A549 (cell line): ENCODE data around the gene USH1C. TPM values are rescaled to one million over a fixed set of nuclear protein-coding genes. Genes with fewer than 3 reads are reported as not detected.
A peak's percentile ranks its signal among the peaks of the same experiment; 100 is the strongest.

Experiments used
- ATAC-seq, 2 experiments: fragments of 200-7000 bp in 1 of 2; fragments of >200 bp in 1 of 2; cut with Nextera tagmentation in 1 of 2; cut with Tn5 transposase in 1 of 2; 3 replicates each; pipeline versions ENCODE4 v1.8.0 to v1.9.1; 2018 to 2020; ENCODE audit warnings: mild to moderate bottlenecking in 1 of 2, moderate library complexity in 1 of 2
- CTCF ChIA-PET: fragments of 300-600 bp; sonication (Branson Sonifier 250); formaldehyde crosslinking; extraction: SDS; loops from one replicate; lab custom pipeline; 2021; ENCODE audit warnings: antibody characterized with exemption, inconsistent platforms; lab: Yijun Ruan, JAX
- POLR2A ChIA-PET: fragments of 350-600 bp; formaldehyde crosslinking; extraction: SDS; loops from one replicate; lab custom pipeline; 2021; ENCODE audit warnings: antibody characterized with exemption, inconsistent platforms; lab: Yijun Ruan, JAX
- DNase-seq, 2 experiments: peaks; one replicate each; pipeline versions ENCODE4 v3.0.0 to v3.0.0-alpha.2; 2011 to 2016; ENCODE audit warnings: low read depth in 1 of 2, low spot score in 1 of 2
- FAIRE-seq: peaks from 2 replicates; lab custom pipeline; 2011; peaks lifted over from hg19 to GRCh38; lab: Jason Lieb, UNC
- H3K27ac ChIP-seq, 2 experiments: fragments of >200 bp; sonication (Bioruptor Twin); formaldehyde crosslinking; 3 replicates each; pipeline ENCODE4 v1.5.1; 2016 to 2017
- H3K4me1 ChIP-seq: fragments of >200 bp; sonication (Bioruptor Twin); formaldehyde crosslinking; 3 replicates; pipeline ENCODE4 v1.6.1; 2016
- H3K4me2 ChIP-seq: fragments of >200 bp; sonication (Bioruptor Twin); formaldehyde crosslinking; 3 replicates; pipeline ENCODE4 v1.6.1; 2016
- H3K4me3 ChIP-seq: fragments of >200 bp; sonication (Bioruptor Twin); formaldehyde crosslinking; 3 replicates; pipeline ENCODE4 v1.5.1; 2016
- H3K9me3 ChIP-seq: fragments of >200 bp; sonication (Bioruptor Twin); formaldehyde crosslinking; 3 replicates; pipeline ENCODE4 v1.6.1; 2016
- BCL3 ChIP-seq: fragments of >200 bp; sonication (Bioruptor Twin); formaldehyde crosslinking; IDR thresholded peaks from 3 replicates; pipeline ENCODE4 v1.6.1; 2016
- BHLHE40 ChIP-seq: IDR thresholded peaks from 2 replicates; pipeline ENCODE4 v1.6.1; 2012; ENCODE audit warnings: low read depth, low read length, inconsistent platforms
- CEBPB ChIP-seq, 2 experiments: fragments of >200 bp in 1 of 2; sonication (Bioruptor Twin) in 1 of 2; formaldehyde crosslinking in 1 of 2; IDR thresholded peaks; 2 replicates each; pipeline ENCODE4 v1.6.1; 2012 to 2016
- CHD2 ChIP-seq: fragments of 150-350 bp; IDR thresholded peaks from 2 replicates; pipeline ENCODE4 v1.6.1; 2014; ENCODE audit warnings: low read length; ENCODE audit not compliant: partially characterized antibody
- E2F6 ChIP-seq: IDR thresholded peaks from 2 replicates; pipeline ENCODE4 v1.6.1; 2012; ENCODE audit warnings: low read depth, borderline replicate concordance
- EHMT2 ChIP-seq: fragments of 200-600 bp; sonication (generic); IDR thresholded peaks from 2 replicates; pipeline ENCODE4 v1.6.1; 2016; ENCODE audit warnings: antibody characterized with exemption, low read depth, mild to moderate bottlenecking, moderate library complexity
- EP300 ChIP-seq, 2 experiments: fragments of >200 bp; sonication (Bioruptor Twin); formaldehyde crosslinking; IDR thresholded peaks; 2 replicates in 1 of 2; 3 replicates in 1 of 2; pipeline ENCODE4 v1.6.1; 2016 to 2017
- FOSB ChIP-seq: fragments of 250-450 bp; sonication (Bioruptor Pico); IDR thresholded peaks from 2 replicates; pipeline ENCODE4 v1.5.0; 2020; ENCODE audit warnings: mild to moderate bottlenecking, moderate library complexity
- FOXS1 ChIP-seq: fragments of 250-450 bp; sonication (Bioruptor Pico); IDR thresholded peaks from 2 replicates; pipeline ENCODE4 v1.5.0; 2020; ENCODE audit warnings: mild to moderate bottlenecking, moderate library complexity
- HDAC2 ChIP-seq: fragments of 200-600 bp; sonication (generic); IDR thresholded peaks from 2 replicates; pipeline ENCODE4 v1.6.1; 2016
- KDM5A ChIP-seq: fragments of 200-600 bp; sonication (generic); IDR thresholded peaks from 2 replicates; pipeline ENCODE4 v1.6.1; 2016; ENCODE audit warnings: antibody characterized with exemption, mild to moderate bottlenecking
- NFE2L2 ChIP-seq: fragments of 150-350 bp; conservative IDR thresholded peaks from 2 replicates; pipeline ENCODE4 v1.6.1; 2014; ENCODE audit warnings: low read length
- NR3C1 ChIP-seq: fragments of >200 bp; sonication (Bioruptor Twin); formaldehyde crosslinking; IDR thresholded peaks from 3 replicates; pipeline ENCODE4 v1.6.1; 2017
- PHF8 ChIP-seq: fragments of 200-600 bp; sonication (generic); IDR thresholded peaks from 2 replicates; pipeline ENCODE4 v1.6.1; 2016; ENCODE audit warnings: low read depth, mild to moderate bottlenecking, antibody characterized with exemption, moderate library complexity, borderline replicate concordance
- POLR2AphosphoS2 ChIP-seq: conservative IDR thresholded peaks from 2 replicates; pipeline ENCODE4 v1.6.1; 2012; ENCODE audit warnings: low read length, improper control_type of control experiment, inconsistent platforms
- REST ChIP-seq: fragments of 200-600 bp; sonication (generic); IDR thresholded peaks from 2 replicates; pipeline ENCODE4 v1.6.1; 2016; ENCODE audit warnings: antibody characterized with exemption, mild to moderate bottlenecking, moderate library complexity
- RFX5 ChIP-seq: fragments of 450-650 bp; IDR thresholded peaks from 2 replicates; pipeline ENCODE4 v1.7.1; 2014; ENCODE audit warnings: antibody characterized with exemption, mild to moderate bottlenecking, moderate library complexity
- SMC3 ChIP-seq: fragments of >200 bp; sonication (Bioruptor Twin); formaldehyde crosslinking; IDR thresholded peaks from 3 replicates; pipeline ENCODE4 v1.6.1; 2018; ENCODE audit warnings: inconsistent platforms
- TFCP2L1 ChIP-seq: fragments of 250-450 bp; sonication (Bioruptor Pico); IDR thresholded peaks from 2 replicates; pipeline ENCODE4 v1.5.0; 2021; ENCODE audit warnings: mild to moderate bottlenecking
- ZFP36 ChIP-seq: fragments of 450-650 bp; IDR thresholded peaks from 2 replicates; pipeline ENCODE4 v1.6.1; 2014; ENCODE audit warnings: borderline replicate concordance; ENCODE audit not compliant: partially characterized antibody
- ZNF302 ChIP-seq: fragments of 250-450 bp; sonication (Bioruptor Pico); IDR thresholded peaks from 2 replicates; pipeline ENCODE4 v1.9.0; 2021; ENCODE audit warnings: inconsistent platforms, mild to moderate bottlenecking, moderate library complexity
- WGBS: methylation state at CpG from one replicate; pipeline ENCODE4 v1.1.6; 2017; ENCODE audit errors: missing lambda C conversion rate; 5-methylcytosine and 5-hydroxymethylcytosine counted together
- polyA plus RNA-seq, 4 experiments: library from polyadenylated mRNA; depleted of rRNA in 3 of 4; stranded (reverse); fragments of >200 nt; fragmentation: RNase III in 1 of 4; extraction: RNeasy Plus Mini Kit Qiagen cat#74134 plus additional on column Dnase treatment in 1 of 4; gene quantifications; 2 replicates in 3 of 4; 3 replicates in 1 of 4; pipeline ENCODE4 v1.2.3, GENCODE V29; 2011 to 2017
- TF ChIP-seq, protein P1 (sequence below): fragments of >200 bp; sonication (Bioruptor Twin); formaldehyde crosslinking; IDR thresholded peaks from 3 replicates; pipeline ENCODE4 v1.5.1; 2016

The USH1C gene
- polyA plus RNA-seq, 2 of the 4 experiments (the other 2 are of a cell fraction): 3.2 to 8.6 TPM

- Histone ChIP-seq H3K4me3 (no peak overlapping the region), H3K4me1 (no peaks in the 10 kb centered on the region), H3K4me2 (no peak overlapping the region), H3K9me3 (no peaks in the 10 kb centered on the region), H3K27ac (no peak overlapping the region)
- POLR2A ChIA-PET: no interaction called here
- CTCF ChIA-PET: interaction anchor here (1.5 kb wide), 1 partner anchor 410 kb away, joined by 4 read pairs; no protein-coding TSS in a partner anchor
- TF ChIP-seq SMC3 (no peak), CHD2 (no peak), CEBPB (IDR thresholded peaks at IDR 0.05) (no peak), NFE2L2 (no peak), ZNF302 (CRISPR knock-in tag) (no peak), KDM5A (no peak), HDAC2 (no peak), E2F6 (no peak), TFCP2L1 (no peak), BHLHE40 (no peak), NR3C1 (no peak), ZFP36 (no peak), FOXS1 (no peak), EHMT2 (no peak), RFX5 (no peak), REST (no peak), BCL3 (no peak), POLR2AphosphoS2 (no peak), FOSB (CRISPR knock-in tag) (no peak)
- 38% methylated on average over 4 of the region's 4 CpGs for WGBS
- no peak for ATAC-seq
- no peak for DNase-seq
- no peak for FAIRE-seq
Measured at GRCh38 chr11:17568944-17569343, 24.7 kb upstream of the USH1C start.

DNA sequence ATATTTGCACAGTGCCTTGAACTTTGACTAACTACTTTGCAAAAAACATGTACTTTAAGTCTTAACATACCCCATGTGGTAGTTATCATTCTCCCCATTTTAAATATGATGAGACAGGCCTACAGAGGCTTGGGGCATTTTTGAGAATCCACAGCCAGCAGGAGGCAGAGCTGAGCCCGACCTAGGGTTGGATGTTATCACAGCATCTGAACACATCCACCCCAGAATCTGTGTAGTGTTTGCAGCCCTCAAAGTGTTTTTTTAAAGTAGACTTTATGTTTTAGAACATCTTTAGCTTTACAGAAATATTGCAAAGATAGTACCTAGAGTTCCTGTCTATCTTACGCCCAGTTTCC lies 20.4 kb upstream of the USH1C start:
- H3K4me3 ChIP-seq: no peak overlapping the region
- 49% methylated on average over 2 of the region's 2 CpGs for WGBS
- H3K4me2 ChIP-seq: no peak overlapping the region
- no peaks in the 10 kb centered on the region for H3K9me3 ChIP-seq
- FAIRE-seq (no peak), ATAC-seq (peak in 1 of 2 experiments; percentile 76; a peak in 3 of 6 replicates), DNase-seq (peak in 1 of 2 experiments; percentile 10)
- POLR2A ChIA-PET: no interaction called here
- no peak overlapping the region for H3K27ac ChIP-seq
- CTCF ChIA-PET: interaction anchor here (0.9 to 1.4 kb wide), 2 partner anchors 11 to 47 kb away, joined by 3 to 5 read pairs; no protein-coding TSS in a partner anchor
- TF ChIP-seq PHF8 (no peak), E2F6 (no peak), EP300 (IDR thresholded peaks at IDR 0.05) (no peak)
- TF ChIP-seq, protein P1, sequence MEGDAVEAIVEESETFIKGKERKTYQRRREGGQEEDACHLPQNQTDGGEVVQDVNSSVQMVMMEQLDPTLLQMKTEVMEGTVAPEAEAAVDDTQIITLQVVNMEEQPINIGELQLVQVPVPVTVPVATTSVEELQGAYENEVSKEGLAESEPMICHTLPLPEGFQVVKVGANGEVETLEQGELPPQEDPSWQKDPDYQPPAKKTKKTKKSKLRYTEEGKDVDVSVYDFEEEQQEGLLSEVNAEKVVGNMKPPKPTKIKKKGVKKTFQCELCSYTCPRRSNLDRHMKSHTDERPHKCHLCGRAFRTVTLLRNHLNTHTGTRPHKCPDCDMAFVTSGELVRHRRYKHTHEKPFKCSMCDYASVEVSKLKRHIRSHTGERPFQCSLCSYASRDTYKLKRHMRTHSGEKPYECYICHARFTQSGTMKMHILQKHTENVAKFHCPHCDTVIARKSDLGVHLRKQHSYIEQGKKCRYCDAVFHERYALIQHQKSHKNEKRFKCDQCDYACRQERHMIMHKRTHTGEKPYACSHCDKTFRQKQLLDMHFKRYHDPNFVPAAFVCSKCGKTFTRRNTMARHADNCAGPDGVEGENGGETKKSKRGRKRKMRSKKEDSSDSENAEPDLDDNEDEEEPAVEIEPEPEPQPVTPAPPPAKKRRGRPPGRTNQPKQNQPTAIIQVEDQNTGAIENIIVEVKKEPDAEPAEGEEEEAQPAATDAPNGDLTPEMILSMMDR: peak; percentile 21; the same call in 2 of the 3 replicates
- H3K4me1 ChIP-seq: no peaks in the 10 kb centered on the region
